HepG2 (cell line): ENCODE measurements around the gene MFSD2A. TPM values are rescaled to one million over a fixed set of nuclear protein-coding genes. Genes with fewer than 3 reads are reported as not detected.

ENCODE experiments used
- ATAC-seq: fragments of 200-7000 bp; cut with Tn5 transposase; 3 replicates; pipeline ENCODE4 v1.9.1; 2020; ENCODE audit warnings: mild to moderate bottlenecking, moderate library complexity
- BruUV-seq: library from RNA; stranded (reverse); fragments of 400-500 nt; replicated peaks from 2 replicates; lab custom pipeline; 2021; lab: Mats Ljungman, UMichigan
- CTCF ChIA-PET: fragments of 300-600 bp; formaldehyde crosslinking; extraction: SDS; loops from one replicate; lab custom pipeline; 2021; ENCODE audit warnings: low total read pairs, inconsistent platforms, low intra/inter-chr PET ratio; lab: Yijun Ruan, JAX
- POLR2A ChIA-PET: fragments of 350-600 bp; sonication (Branson Sonifier 250); formaldehyde crosslinking; loops from one replicate; lab custom pipeline; 2020; ENCODE audit warnings: antibody characterized with exemption, inconsistent platforms; lab: Yijun Ruan, JAX
- DNase-seq: peaks from one replicate; pipeline ENCODE4 v3.0.0-alpha.2; 2015; ENCODE audit warnings: low spot score
- FAIRE-seq: peaks from 3 replicates; lab custom pipeline; 2011; peaks lifted over from hg19 to GRCh38; lab: Jason Lieb, UNC
- H2AFZ ChIP-seq: one replicate; pipeline ENCODE4 v1.6.1; 2011; ENCODE audit warnings: low read length, inconsistent platforms
- H3K27ac ChIP-seq: fragments of 300-600 bp; 3 replicates; pipeline ENCODE4 v1.8.0; 2011; ENCODE audit warnings: mixed run types, mild to moderate bottlenecking, mixed read lengths, low read length, inconsistent platforms; ENCODE audit not compliant: insufficient read depth; ENCODE audit errors: extremely low read length
- H3K27me3 ChIP-seq, 2 experiments: fragments of 200-600 bp in 1 of 2; 2 replicates in 1 of 2; 3 replicates in 1 of 2; pipeline versions ENCODE4 v1.6.0 to v1.8.0; 2011; ENCODE audit warnings: low read length in 2 of 2, mild to moderate bottlenecking in 2 of 2, moderate library complexity in 2 of 2, inconsistent platforms in 1 of 2; ENCODE audit not compliant: insufficient read depth in 2 of 2, control insufficient read depth in 1 of 2
- H3K36me3 ChIP-seq, 2 experiments: fragments of 200-600 bp in 1 of 2; replicated peaks in 1 of 2; 2 replicates in 1 of 2; 3 replicates in 1 of 2; pipeline versions ENCODE4 v1.5.1 to v1.8.0; 2011; ENCODE audit warnings: low read length in 2 of 2, inconsistent platforms in 1 of 2; ENCODE audit not compliant: insufficient read depth in 2 of 2, control insufficient read depth in 1 of 2
- H3K4me1 ChIP-seq: 2 replicates; pipeline ENCODE4 v1.5.1; 2012; ENCODE audit warnings: low read length, inconsistent platforms; ENCODE audit not compliant: insufficient read depth
- H3K4me2 ChIP-seq: 2 replicates; pipeline ENCODE4 v1.6.0; 2011; ENCODE audit warnings: low read depth, low read length, inconsistent platforms
- H3K4me3 ChIP-seq, 3 experiments: fragments of 200-600 bp in 1 of 3; sonication (generic), shearing (Covaris generic) in 1 of 3; replicated peaks in 1 of 3; 2 replicates each; pipeline ENCODE4 v1.5.1; 2011 to 2016; ENCODE audit warnings: low read length in 3 of 3, inconsistent platforms in 2 of 3, low read depth in 2 of 3, mild to moderate bottlenecking in 2 of 3, control low read depth in 1 of 3, mixed read lengths in 1 of 3; ENCODE audit not compliant: insufficient read depth in 1 of 3
- H3K79me2 ChIP-seq: one replicate; pipeline ENCODE4 v1.6.1; 2011; ENCODE audit warnings: low read length, inconsistent platforms; ENCODE audit not compliant: insufficient read depth
- H3K9ac ChIP-seq: 2 replicates; pipeline ENCODE4 v1.6.0; 2011; ENCODE audit warnings: mild to moderate bottlenecking, low read depth, low read length, inconsistent platforms; ENCODE audit not compliant: insufficient read depth
- H3K9me3 ChIP-seq: 2 replicates; pipeline ENCODE4 v1.5.1; 2012; ENCODE audit warnings: mild to moderate bottlenecking, low read length
- H4K20me1 ChIP-seq: 2 replicates; pipeline ENCODE4 v1.6.0; 2011; ENCODE audit warnings: inconsistent platforms, mild to moderate bottlenecking, low read length, moderate library complexity; ENCODE audit not compliant: insufficient read depth
- CCDC6 ChIP-seq: sonication (generic); formaldehyde crosslinking; IDR thresholded peaks from 2 replicates; pipeline ENCODE4 v1.8.1; 2022; ENCODE audit warnings: mild to moderate bottlenecking, missing genetic modification reagents, moderate library complexity
- ELF4 ChIP-seq: sonication (generic); formaldehyde crosslinking; IDR thresholded peaks from 2 replicates; pipeline ENCODE4 v1.5.0; 2020; ENCODE audit warnings: missing genetic modification reagents, mild to moderate bottlenecking, moderate library complexity, borderline replicate concordance
- HMG20B ChIP-seq: conservative IDR thresholded peaks from 2 replicates; pipeline ENCODE4 v1.6.1; 2016; ENCODE audit warnings: missing genetic modification reagents, missing compliant biosample characterization
- HOXA7 ChIP-seq: sonication (generic); formaldehyde crosslinking; IDR thresholded peaks from 2 replicates; pipeline ENCODE4 v1.8.1; 2022; ENCODE audit warnings: mild to moderate bottlenecking, missing genetic modification reagents, moderate library complexity
- JARID2 ChIP-seq: sonication (generic); formaldehyde crosslinking; IDR thresholded peaks from 2 replicates; pipeline ENCODE4 v1.8.1; 2023; ENCODE audit warnings: missing genetic modification reagents, inconsistent platforms; ENCODE audit not compliant: insufficient replicate concordance
- POGK ChIP-seq: sonication (generic); formaldehyde crosslinking; conservative IDR thresholded peaks from 2 replicates; pipeline ENCODE4 v1.8.0; 2022; ENCODE audit warnings: mild to moderate bottlenecking, moderate library complexity, missing genetic modification reagents
- PPARG ChIP-seq: conservative IDR thresholded peaks from 2 replicates; pipeline ENCODE4 v1.6.1; 2016; ENCODE audit warnings: missing biosample characterization, missing genetic modification reagents
- PRPF4 ChIP-seq: fragments of 200-400 bp; formaldehyde crosslinking; IDR thresholded peaks from 2 replicates; pipeline ENCODE4 v1.6.1; 2016; ENCODE audit warnings: low read length, low read depth; ENCODE audit not compliant: poor library complexity, severe bottlenecking
- SCMH1 ChIP-seq: sonication (generic); formaldehyde crosslinking; IDR thresholded peaks from 2 replicates; pipeline ENCODE4 v1.9.0; 2021; ENCODE audit warnings: missing genetic modification reagents, mild to moderate bottlenecking, borderline replicate concordance
- SRF ChIP-seq: IDR thresholded peaks from 2 replicates; pipeline ENCODE4 v1.6.1; 2011; ENCODE audit warnings: mild to moderate bottlenecking, low read depth, low read length, moderate library complexity
- SYNCRIP ChIP-seq: fragments of 200-400 bp; formaldehyde crosslinking; IDR thresholded peaks from 2 replicates; pipeline ENCODE4 v1.6.1; 2018; ENCODE audit warnings: mild to moderate bottlenecking, low read depth, low read length; ENCODE audit not compliant: insufficient read depth
- TARDBP ChIP-seq: sonication (generic); formaldehyde crosslinking; IDR thresholded peaks from 2 replicates; pipeline ENCODE4 v1.8.0; 2022; ENCODE audit warnings: mild to moderate bottlenecking, missing genetic modification reagents
- THYN1 ChIP-seq: sonication (generic); formaldehyde crosslinking; IDR thresholded peaks from 2 replicates; pipeline ENCODE4 v1.8.1; 2023; ENCODE audit warnings: low read depth, mild to moderate bottlenecking, moderate library complexity, missing genetic modification reagents, borderline replicate concordance
- ZMAT5 ChIP-seq: sonication (generic); formaldehyde crosslinking; IDR thresholded peaks from 2 replicates; pipeline ENCODE4 v1.5.0; 2020; ENCODE audit warnings: mild to moderate bottlenecking, low read depth, missing genetic modification reagents, borderline replicate concordance
- ZNF30 ChIP-seq: sonication (generic); formaldehyde crosslinking; IDR thresholded peaks from 2 replicates; pipeline ENCODE4 v1.5.0; 2020; ENCODE audit warnings: mild to moderate bottlenecking, missing genetic modification reagents
- ZNF484 ChIP-seq: sonication (generic); formaldehyde crosslinking; IDR thresholded peaks from 2 replicates; pipeline ENCODE4 v1.5.1; 2020; ENCODE audit warnings: mild to moderate bottlenecking, low read depth, missing genetic modification reagents, borderline replicate concordance
- ZNF772 ChIP-seq: sonication (generic); formaldehyde crosslinking; IDR thresholded peaks from 2 replicates; pipeline ENCODE4 v1.5.0; 2020; ENCODE audit warnings: mild to moderate bottlenecking, missing genetic modification reagents
- ZNF790 ChIP-seq: sonication (generic); formaldehyde crosslinking; IDR thresholded peaks from 2 replicates; pipeline ENCODE4 v1.8.0; 2022; ENCODE audit warnings: missing genetic modification reagents, mild to moderate bottlenecking, borderline replicate concordance
- WGBS: methylation state at CpG from one replicate; pipeline ENCODE4 v1.1.6; 2017; ENCODE audit warnings: low lambda C conversion rate; 5-methylcytosine and 5-hydroxymethylcytosine counted together
- in situ Hi-C: cut with HindIII; loops from 2 replicates; pipeline ENCODE4 v1.10.0; 2017; ENCODE audit warnings: low pct_unique_long_range_greater_than_20kb; ENCODE audit not compliant: extremely low pct_ligation_motif_present
- intact Hi-C: fragments of 100-400 bp; cut with micrococcal nuclease; formaldehyde crosslinking; loops from one replicate; pipeline ENCODE4 v1.10.0; 2022; ENCODE audit not compliant: unreplicated experiment
- polyA plus RNA-seq, 8 experiments: library from polyadenylated mRNA; depleted of rRNA in 3 of 8; stranded (reverse) in 7 of 8; unstranded in 1 of 8; fragments of >200 nt; fragmentation: Illumina TruSeq in 4 of 8; extraction: Trizol in 4 of 8; gene quantifications; 2 replicates each; pipeline versions ENCODE4 v1.2.1 to v1.2.3, GENCODE V29; 2011 to 2016; ENCODE audit warnings: low read depth in 4 of 8, missing spikeins in 1 of 8, mixed read lengths in 1 of 8; ENCODE audit not compliant: insufficient read depth in 1 of 8
- total RNA-seq, 5 experiments: library from RNA; depleted of rRNA; stranded (reverse); fragments of >200 nt; fragmentation: Illumina TruSeq; extraction: Trizol; gene quantifications; 2 replicates each; pipeline ENCODE4 v1.2.3, GENCODE V29; 2016; ENCODE audit warnings: low read depth in 1 of 5

MFSD2A gene
- total and polyA plus RNA-seq, 2 of the 13 experiments (the other 11 are each of a cell fraction or from before 2014, with no cell fraction given), result 0.08 TPM; not detected in 1

- Histone ChIP-seq H3K27me3 (no peaks in the 10 kb centered on the region; a peak in 1 of 5 replicates), H3K27ac (no peak overlapping the region), H3K4me2 (no peak overlapping the region), H3K4me3 (no peak overlapping the region), H2AFZ (no peak overlapping the region), H3K36me3 (no peaks in the 10 kb centered on the region), H3K79me2 (no peaks in the 10 kb centered on the region), H4K20me1 (no peaks in the 10 kb centered on the region), H3K4me1 (peaks cover 8% of the 10 kb centered on the region; the same call in 1 of the 2 replicates), H3K9me3 (no peaks in the 10 kb centered on the region), H3K9ac (no peak overlapping the region)
- TF ChIP-seq SRF, result peak; percentile 71; the same call in 1 of the 2 replicates
- TF ChIP-seq ZNF790 (CRISPR knock-in tag), result no peak
- no peak for TF ChIP-seq JARID2 (CRISPR knock-in tag)
- no peak for TF ChIP-seq SCMH1 (CRISPR knock-in tag)
- no peak for TF ChIP-seq ZNF30 (CRISPR knock-in tag)
- in situ Hi-C loops (no loop called here), intact Hi-C loops (no loop called here)
- 55% methylated on average over 8 of the region's 8 CpGs for WGBS
- no peak for ATAC-seq
- ChIA-PET CTCF (no interaction called here), POLR2A (no interaction called here)
- FAIRE-seq, result no peak
- BruUV-seq, result no TSS peak
- peak; percentile 12 for DNase-seq
These were observed 21.8 kb downstream of the MFSD2A start for GRCh38 chr1:39976732-39977131.

- ChIA-PET POLR2A (no interaction called here), CTCF (no interaction called here)
- Histone ChIP-seq H3K9me3 (no peaks in the 10 kb centered on the region), H3K36me3 (no peaks in the 10 kb centered on the region), H2AFZ (no peak overlapping the region), H4K20me1 (no peaks in the 10 kb centered on the region), H3K4me3 (no peak overlapping the region), H3K27me3 (no peaks in the 10 kb centered on the region; a peak in 1 of 5 replicates), H3K79me2 (no peaks in the 10 kb centered on the region), H3K27ac (no peak overlapping the region), H3K4me2 (no peak overlapping the region), H3K9ac (no peak overlapping the region), H3K4me1 (peaks cover 8% of the 10 kb centered on the region; the same call in 1 of the 2 replicates)
- no TSS peak for BruUV-seq
- TF ChIP-seq PRPF4 (no peak), ZMAT5 (CRISPR knock-in tag) (no peak), HMG20B (no peak), PPARG (CRISPR knock-in tag) (no peak), ZNF772 (CRISPR knock-in tag) (no peak), SYNCRIP (no peak), POGK (no peak), THYN1 (CRISPR knock-in tag) (no peak), HOXA7 (CRISPR knock-in tag) (no peak), ELF4 (CRISPR knock-in tag) (no peak), TARDBP (CRISPR knock-in tag) (no peak), CCDC6 (CRISPR knock-in tag) (no peak), ZNF484 (no peak)
- no peak for ATAC-seq
- no peak for FAIRE-seq
- intact Hi-C loops (no loop called here), in situ Hi-C loops (no loop called here)
- 58% methylated on average over 1 of the region's 1 CpG for WGBS
- no peak for DNase-seq
These were observed 22.3 kb downstream of the MFSD2A start for GRCh38 chr1:39977202-39977601.
